Tibial nerve (tissue), 3 donors: ENCODE results near the gene PSD4.

Source experiments
- POLR2A ChIP-seq, 2 donors: fragments of 450-650 bp; IDR thresholded peaks; one replicate each; pipeline ENCODE4 v1.6.1; 2017; ENCODE audit warnings: antibody characterized with exemption in 2 of 2, mild to moderate bottlenecking in 2 of 2, moderate library complexity in 2 of 2
- TF ChIP-seq, protein P1 (sequence below), 5 experiments: fragments of 200-600 bp in 3 of 5; fragments of 450-650 bp in 2 of 5; sonication (generic) in 3 of 5; IDR thresholded peaks; one replicate each; pipeline ENCODE4 v1.5.1; 2016 to 2019; ENCODE audit warnings: antibody characterized with exemption in 5 of 5, mild to moderate bottlenecking in 3 of 5, moderate library complexity in 2 of 5

DNA sequence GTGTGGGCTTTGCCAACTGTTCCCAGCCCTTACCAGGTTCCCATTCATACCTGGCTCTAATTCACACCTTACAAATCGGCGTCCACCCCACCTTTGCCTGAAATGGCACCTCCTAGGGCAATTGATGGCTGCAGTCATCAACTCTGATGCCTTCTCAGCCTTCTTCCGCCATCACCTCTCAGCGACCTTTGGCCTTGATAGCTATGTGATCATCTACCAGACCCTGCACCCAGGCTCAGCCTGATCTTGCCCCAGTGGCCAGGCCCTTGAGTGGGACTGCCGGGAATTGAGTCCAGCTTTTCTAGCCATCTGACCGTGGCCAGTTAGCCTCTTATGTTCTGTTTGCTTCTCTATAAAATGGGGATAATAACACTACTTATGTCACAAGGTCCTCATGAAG, 32.5 kb downstream of the PSD4 start:
- no peak for TF ChIP-seq POLR2A (IDR thresholded peaks at IDR 0.05)
- TF ChIP-seq, protein P1, sequence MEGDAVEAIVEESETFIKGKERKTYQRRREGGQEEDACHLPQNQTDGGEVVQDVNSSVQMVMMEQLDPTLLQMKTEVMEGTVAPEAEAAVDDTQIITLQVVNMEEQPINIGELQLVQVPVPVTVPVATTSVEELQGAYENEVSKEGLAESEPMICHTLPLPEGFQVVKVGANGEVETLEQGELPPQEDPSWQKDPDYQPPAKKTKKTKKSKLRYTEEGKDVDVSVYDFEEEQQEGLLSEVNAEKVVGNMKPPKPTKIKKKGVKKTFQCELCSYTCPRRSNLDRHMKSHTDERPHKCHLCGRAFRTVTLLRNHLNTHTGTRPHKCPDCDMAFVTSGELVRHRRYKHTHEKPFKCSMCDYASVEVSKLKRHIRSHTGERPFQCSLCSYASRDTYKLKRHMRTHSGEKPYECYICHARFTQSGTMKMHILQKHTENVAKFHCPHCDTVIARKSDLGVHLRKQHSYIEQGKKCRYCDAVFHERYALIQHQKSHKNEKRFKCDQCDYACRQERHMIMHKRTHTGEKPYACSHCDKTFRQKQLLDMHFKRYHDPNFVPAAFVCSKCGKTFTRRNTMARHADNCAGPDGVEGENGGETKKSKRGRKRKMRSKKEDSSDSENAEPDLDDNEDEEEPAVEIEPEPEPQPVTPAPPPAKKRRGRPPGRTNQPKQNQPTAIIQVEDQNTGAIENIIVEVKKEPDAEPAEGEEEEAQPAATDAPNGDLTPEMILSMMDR (IDR thresholded peaks at IDR 0.05), result no peak
